ENCODE results near the gene OR51E1.

OR51E1 gene

DNA sequence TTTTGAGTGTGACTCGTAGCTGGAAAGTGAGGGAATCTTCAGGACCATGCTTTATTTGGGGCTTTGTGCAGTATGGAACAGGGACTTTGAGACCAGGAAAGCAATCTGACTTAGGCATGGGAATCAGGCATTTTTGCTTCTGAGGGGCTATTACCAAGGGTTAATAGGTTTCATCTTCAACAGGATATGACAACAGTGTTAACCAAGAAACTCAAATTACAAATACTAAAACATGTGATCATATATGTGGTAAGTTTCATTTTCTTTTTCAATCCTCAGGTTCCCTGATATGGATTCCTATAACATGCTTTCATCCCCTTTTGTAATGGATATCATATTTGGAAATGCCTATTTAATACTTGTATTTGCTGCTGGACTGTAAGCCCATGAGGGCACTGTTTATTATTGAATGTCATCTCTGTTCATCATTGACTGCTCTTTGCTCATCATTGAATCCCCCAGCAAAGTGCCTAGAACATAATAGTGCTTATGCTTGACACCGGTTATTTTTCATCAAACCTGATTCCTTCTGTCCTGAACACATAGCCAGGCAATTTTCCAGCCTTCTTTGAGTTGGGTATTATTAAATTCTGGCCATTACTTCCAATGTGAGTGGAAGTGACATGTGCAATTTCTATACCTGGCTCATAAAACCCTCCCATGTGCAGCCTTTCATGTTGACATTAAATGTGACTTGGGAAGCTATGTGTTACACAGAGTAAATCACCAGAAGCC lies 11.0 kb downstream of the OR51E1 start:
- DNase-seq, result no peak

- no peak for DNase-seq
Observed at GRCh38 chr11:4658629-4659445, 15.1 kb downstream of the OR51E1 start.

DNA sequence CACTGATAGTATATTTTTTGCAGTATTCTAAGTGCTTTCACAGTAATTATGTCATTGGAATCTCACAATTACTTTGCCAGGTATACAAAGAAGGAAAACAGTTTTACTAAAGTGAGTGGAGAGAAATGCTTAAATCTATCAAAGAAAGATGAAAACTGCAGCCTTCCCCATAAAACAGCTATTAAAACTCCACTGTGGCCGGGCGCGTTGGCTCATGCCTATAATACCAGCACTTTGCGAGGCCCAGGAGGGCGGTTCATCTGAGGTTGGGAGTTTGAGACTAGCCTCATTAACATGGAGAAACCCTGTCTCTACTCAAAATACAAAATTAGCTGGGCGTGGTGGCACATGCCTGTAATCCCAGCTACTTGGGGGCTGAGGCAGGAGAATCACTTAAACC lies 19.1 kb downstream of the OR51E1 start:
- no peak for DNase-seq

DNA sequence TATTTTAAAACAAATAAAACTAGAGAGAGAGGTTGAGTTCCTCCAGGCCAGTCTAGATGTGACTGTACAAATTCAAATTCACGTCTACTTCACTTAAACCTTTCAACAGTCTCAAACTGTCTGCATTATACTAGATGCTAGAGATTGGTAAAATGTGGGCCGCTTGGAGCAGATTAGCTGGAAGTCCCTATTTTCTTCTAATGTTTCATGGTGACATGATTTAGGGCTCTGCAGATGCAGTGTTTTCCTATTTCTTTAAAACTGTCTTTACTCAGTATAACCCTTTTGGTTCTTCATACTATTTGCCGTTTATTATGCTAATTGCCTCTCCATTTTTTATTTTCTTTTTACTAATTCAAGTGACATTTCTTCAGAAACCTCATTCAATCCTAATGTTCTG lies 20.4 kb downstream of the OR51E1 start:
- DNase-seq, result no peak

- DNase-seq, result no peak
Observed at GRCh38 chr11:4664786-4665185, 21.0 kb downstream of the OR51E1 start.

DNA sequence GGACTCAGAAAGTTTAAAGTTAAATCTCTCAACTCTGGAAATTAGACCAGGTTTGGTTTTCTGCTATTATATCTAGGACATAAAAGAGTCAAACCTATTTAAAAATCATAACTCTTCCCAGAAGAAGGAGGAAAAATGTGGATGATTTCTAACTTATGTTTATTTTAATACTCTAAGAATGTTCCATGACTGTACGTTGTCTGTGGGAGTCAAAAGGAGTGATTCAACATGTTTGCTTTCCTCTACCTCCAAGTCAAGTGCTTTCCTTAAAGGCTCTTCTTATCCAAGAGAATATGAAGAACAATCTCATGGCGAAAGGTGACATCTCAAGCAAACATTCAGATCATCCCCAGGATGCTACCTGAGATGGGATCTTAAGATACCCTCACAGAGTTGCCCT lies 21.6 kb downstream of the OR51E1 start:
- DNase-seq, result no peak

DNA sequence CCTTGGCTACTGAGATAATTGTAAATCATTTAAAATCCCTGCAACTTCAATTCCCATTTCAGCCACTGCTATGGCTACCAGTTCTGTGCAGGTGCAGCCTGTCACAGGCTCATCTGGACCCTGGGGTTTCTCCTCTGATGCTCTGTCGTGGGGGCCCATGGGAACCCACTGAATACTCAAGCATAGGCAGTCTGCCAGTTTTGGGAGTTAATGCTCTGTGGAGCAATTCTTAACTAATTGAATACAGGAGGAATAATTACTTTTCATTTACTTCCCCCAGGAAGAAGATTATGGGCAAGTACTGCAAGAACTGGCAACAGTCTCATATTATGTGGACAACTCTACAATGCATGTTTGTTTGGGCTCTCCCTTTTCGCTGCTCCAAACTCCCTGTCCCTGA lies 28.0 kb downstream of the OR51E1 start:
- peak; percentile 44 for DNase-seq

DNA sequence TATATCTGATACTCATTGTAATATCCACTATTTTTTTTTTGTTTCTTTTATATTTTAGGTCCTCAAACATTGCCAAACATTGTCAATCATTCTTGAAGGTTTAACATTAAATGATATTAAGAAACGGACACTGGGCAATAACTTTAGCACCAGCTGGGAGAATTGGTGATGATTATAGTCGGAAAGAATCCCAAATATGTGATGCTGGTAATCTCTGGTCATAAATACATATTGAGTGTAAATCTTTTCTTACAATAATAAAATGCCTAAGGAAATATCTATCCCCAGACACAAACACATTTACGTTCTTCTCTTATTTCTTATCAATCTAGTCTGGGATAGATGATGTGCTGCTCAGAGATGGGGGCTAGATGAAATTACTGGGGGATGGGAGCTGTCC lies 28.7 kb downstream of the OR51E1 start:
- DNase-seq, result no peak

- DNase-seq, result no peak
Observed at GRCh38 chr11:4673781-4674180, 30.0 kb downstream of the OR51E1 start.

GRCh38 chr11:4677948-4678347 lies 34.2 kb downstream of the OR51E1 start:
- DNase-seq, result no peak

GRCh38 chr11:4680341-4680740 lies 36.6 kb downstream of the OR51E1 start:
- DNase-seq, result peak; percentile 66

GRCh38 chr11:4682623-4683419 lies 39.0 kb downstream of the OR51E1 start:
- no peak for DNase-seq

- peak; percentile 55 for DNase-seq
Observed at GRCh38 chr11:4684631-4685285, 41.0 kb downstream of the OR51E1 start.

GRCh38 chr11:4695442-4695841 lies 51.7 kb downstream of the OR51E1 start:
- no peak for DNase-seq

DNA sequence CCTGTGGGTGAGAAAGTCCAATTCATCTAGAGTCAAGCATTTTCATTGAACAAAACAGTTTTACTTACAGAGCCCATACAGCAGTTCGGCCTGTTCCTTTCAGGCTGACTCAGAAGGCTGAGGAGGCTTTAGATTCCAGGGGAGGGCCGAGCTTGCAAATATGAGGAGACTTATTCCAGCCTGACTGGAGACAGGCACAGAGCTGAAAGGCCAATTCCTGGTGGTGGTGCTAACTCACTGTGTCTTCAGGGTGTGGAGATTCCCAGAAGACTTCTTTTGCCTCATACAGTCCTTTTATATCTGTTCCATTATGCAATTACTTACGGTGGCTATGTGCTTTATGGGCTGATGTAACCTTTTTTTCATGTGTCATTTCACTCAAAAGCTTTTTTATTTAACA lies 53.8 kb downstream of the OR51E1 start, which contains the start of gene OR51E2:
Gene OR51E2, minus strand, starts transcription at position 269 of the 400 bp plus-strand sequence. CDS start 15,142 bp downstream, outside the sequence.
- peak; percentile 78 for DNase-seq

GRCh38 chr11:4699697-4700435 lies 56.1 kb downstream of the OR51E1 start:
- no peak for DNase-seq

- DNase-seq, result no peak
Observed at GRCh38 chr11:4700436-4700820, 56.6 kb downstream of the OR51E1 start.

GRCh38 chr11:4704054-4704789 lies 60.4 kb downstream of the OR51E1 start, which contains the start of gene MMP26:
MMP26 (plus strand) TSS chr11:4704784.
- DNase-seq, result peak; percentile 98

GRCh38 chr11:4704790-4705334 lies 61.1 kb downstream of the OR51E1 start:
- peak; percentile 76 for DNase-seq

All from NCI-H345 (cell line).